K562 (cell line): ENCODE data around the gene MKS1. TPM values are rescaled to one million over a fixed set of nuclear protein-coding genes. Genes with fewer than 3 reads are reported as not detected.
A peak's percentile ranks its signal among the peaks of the same experiment; 100 is the strongest.

Source experiments
- BCOR ChIP-seq: fragments of 450-650 bp; IDR thresholded peaks from 2 replicates; pipeline ENCODE4 v1.6.1; 2016
- CAMTA2 ChIP-seq: fragments of 250-450 bp; sonication (Bioruptor Pico); conservative IDR thresholded peaks from 2 replicates; pipeline ENCODE4 v1.5.1; 2022
- CREB1 ChIP-seq, 2 experiments: sonication (generic) in 1 of 2; formaldehyde crosslinking in 1 of 2; IDR thresholded peaks; 2 replicates each; pipeline versions ENCODE4 v1.6.1 to v1.8.0; 2012 to 2022; ENCODE audit warnings: inconsistent platforms in 1 of 2, mild to moderate bottlenecking in 1 of 2, missing genetic modification reagents in 1 of 2, moderate library complexity in 1 of 2
- E2F3 ChIP-seq: fragments of 250-450 bp; sonication (Bioruptor Pico); IDR thresholded peaks from 2 replicates; pipeline ENCODE4 v1.4.0; 2020; ENCODE audit warnings: mild to moderate bottlenecking
- ELF2 ChIP-seq: fragments of 250-450 bp; sonication (Bioruptor Pico); IDR thresholded peaks from 2 replicates; pipeline ENCODE4 v1.5.0; 2021; ENCODE audit warnings: mild to moderate bottlenecking
- FOXK1 ChIP-seq: sonication (generic); formaldehyde crosslinking; IDR thresholded peaks from 2 replicates; pipeline ENCODE4 v1.8.0; 2022; ENCODE audit warnings: missing genetic modification reagents, mild to moderate bottlenecking, borderline replicate concordance
- KAT7 ChIP-seq: sonication (generic); formaldehyde crosslinking; IDR thresholded peaks from 2 replicates; pipeline ENCODE4 v1.8.0; 2022; ENCODE audit warnings: missing genetic modification reagents, mild to moderate bottlenecking, borderline replicate concordance
- LCOR ChIP-seq: sonication (generic); formaldehyde crosslinking; IDR thresholded peaks from 2 replicates; pipeline ENCODE4 v1.8.0; 2022; ENCODE audit warnings: mild to moderate bottlenecking, missing genetic modification reagents
- MEF2A ChIP-seq: IDR thresholded peaks from 2 replicates; pipeline ENCODE4 v1.6.1; 2011; ENCODE audit warnings: low read depth, mild to moderate bottlenecking, low read length, moderate library complexity; ENCODE audit not compliant: control insufficient read depth
- NCOA6 ChIP-seq: fragments of 450-650 bp; IDR thresholded peaks from 2 replicates; pipeline ENCODE4 v1.6.1; 2017; ENCODE audit warnings: mild to moderate bottlenecking
- NR2C1 ChIP-seq, 2 experiments: fragments of 450-650 bp; IDR thresholded peaks; 2 replicates each; pipeline ENCODE4 v1.6.1; 2017; ENCODE audit warnings: mild to moderate bottlenecking in 2 of 2, antibody characterized with exemption in 1 of 2, inconsistent platforms in 1 of 2, missing compliant biosample characterization in 1 of 2, missing genetic modification characterization in 1 of 2
- NUFIP1 ChIP-seq: fragments of 450-650 bp; IDR thresholded peaks from 2 replicates; pipeline ENCODE4 v1.6.1; 2018; ENCODE audit not compliant: partially characterized antibody
- RBM22 ChIP-seq: fragments of 200-400 bp; formaldehyde crosslinking; IDR thresholded peaks from 2 replicates; pipeline ENCODE4 v1.6.1; 2018; ENCODE audit warnings: low read length, low read depth; ENCODE audit not compliant: poor library complexity, severe bottlenecking
- SMAD4 ChIP-seq: fragments of 250-450 bp; sonication (Bioruptor Pico); conservative IDR thresholded peaks from 2 replicates; pipeline ENCODE4 v1.8.0; 2021; ENCODE audit warnings: inconsistent platforms, mild to moderate bottlenecking, moderate library complexity
- SMARCC2 ChIP-seq: fragments of 450-650 bp; IDR thresholded peaks from 2 replicates; pipeline ENCODE4 v1.6.1; 2017; ENCODE audit warnings: antibody characterized with exemption, moderate library complexity, mild to moderate bottlenecking, low read depth
- SMARCE1 ChIP-seq: fragments of 450-650 bp; IDR thresholded peaks from 2 replicates; pipeline ENCODE4 v1.7.1; 2016; ENCODE audit warnings: mild to moderate bottlenecking
- ZNF143 ChIP-seq: sonication (generic); formaldehyde crosslinking; IDR thresholded peaks from 2 replicates; pipeline ENCODE4 v1.9.0; 2022; ENCODE audit warnings: mild to moderate bottlenecking, missing genetic modification reagents
- ZNF224 ChIP-seq: sonication (generic); formaldehyde crosslinking; IDR thresholded peaks from 2 replicates; pipeline ENCODE4 v1.8.0; 2022; ENCODE audit warnings: mild to moderate bottlenecking, missing genetic modification reagents
- ZNF274 ChIP-seq: IDR thresholded peaks from 2 replicates; pipeline ENCODE4 v1.6.1; 2011; ENCODE audit warnings: low read depth, mild to moderate bottlenecking, low read length, moderate library complexity, borderline replicate concordance
- ZNF282 ChIP-seq: sonication (generic); formaldehyde crosslinking; IDR thresholded peaks from 2 replicates; pipeline ENCODE4 v1.8.1; 2023; ENCODE audit warnings: missing genetic modification reagents
- ZNF408 ChIP-seq: fragments of 250-450 bp; sonication (Bioruptor Pico); IDR thresholded peaks from 2 replicates; pipeline ENCODE4 v1.4.0; 2020; ENCODE audit warnings: low read depth, mild to moderate bottlenecking, moderate library complexity
- ZNF57 ChIP-seq: fragments of 450-650 bp; formaldehyde crosslinking; IDR thresholded peaks from 2 replicates; pipeline ENCODE4 v1.4.0; 2020; ENCODE audit warnings: mild to moderate bottlenecking, moderate library complexity
- polyA plus RNA-seq, 8 experiments: library from polyadenylated mRNA; depleted of rRNA in 4 of 8; stranded (reverse) in 5 of 8; unstranded in 3 of 8; fragments of >200 nt; fragmentation: Nextera tagmentation in 2 of 8; fragmentation: Illumina TruSeq in 1 of 8; extraction: Ambion mirVana in 2 of 8; extraction: Trizol in 1 of 8; gene quantifications; 2 replicates each; pipeline versions ENCODE4 v1.2.1 to v1.2.3, GENCODE V29; 2011 to 2014; ENCODE audit warnings: inconsistent platforms in 1 of 8, missing spikeins in 1 of 8
- total RNA-seq, 7 experiments: library from RNA; depleted of rRNA in 6 of 7; stranded (reverse); fragments of >200 nt in 6 of 7; fragmentation: Illumina TruSeq in 2 of 7; extraction: Trizol in 2 of 7; gene quantifications; 2 replicates each; pipeline versions ENCODE4 v1.2.1 to v1.2.3, GENCODE V29; 2011 to 2021; ENCODE audit warnings: low replicate concordance in 1 of 7
- TF ChIP-seq, protein P1 (sequence below): fragments of 250-450 bp; sonication (Bioruptor Pico); IDR thresholded peaks from 2 replicates; pipeline ENCODE4 v1.5.0; 2020; ENCODE audit warnings: mild to moderate bottlenecking
- TF ChIP-seq, protein P2 (sequence below): fragments of 250-450 bp; sonication (Bioruptor Pico); IDR thresholded peaks from 2 replicates; pipeline ENCODE4 v1.8.0; 2022; ENCODE audit warnings: inconsistent platforms
- TF ChIP-seq, protein P3 (sequence below), 2 experiments: fragments of 450-650 bp; conservative IDR thresholded peaks; 2 replicates each; pipeline ENCODE4 v1.6.1; 2017; ENCODE audit warnings: mild to moderate bottlenecking in 2 of 2, moderate library complexity in 2 of 2

The MKS1 gene
- total and polyA plus RNA-seq, 9 of the 15 experiments (the other 6 are each of a cell fraction or from before 2014, with no cell fraction given), result 16.3 to 31.0 (median 25.9) TPM

DNA sequence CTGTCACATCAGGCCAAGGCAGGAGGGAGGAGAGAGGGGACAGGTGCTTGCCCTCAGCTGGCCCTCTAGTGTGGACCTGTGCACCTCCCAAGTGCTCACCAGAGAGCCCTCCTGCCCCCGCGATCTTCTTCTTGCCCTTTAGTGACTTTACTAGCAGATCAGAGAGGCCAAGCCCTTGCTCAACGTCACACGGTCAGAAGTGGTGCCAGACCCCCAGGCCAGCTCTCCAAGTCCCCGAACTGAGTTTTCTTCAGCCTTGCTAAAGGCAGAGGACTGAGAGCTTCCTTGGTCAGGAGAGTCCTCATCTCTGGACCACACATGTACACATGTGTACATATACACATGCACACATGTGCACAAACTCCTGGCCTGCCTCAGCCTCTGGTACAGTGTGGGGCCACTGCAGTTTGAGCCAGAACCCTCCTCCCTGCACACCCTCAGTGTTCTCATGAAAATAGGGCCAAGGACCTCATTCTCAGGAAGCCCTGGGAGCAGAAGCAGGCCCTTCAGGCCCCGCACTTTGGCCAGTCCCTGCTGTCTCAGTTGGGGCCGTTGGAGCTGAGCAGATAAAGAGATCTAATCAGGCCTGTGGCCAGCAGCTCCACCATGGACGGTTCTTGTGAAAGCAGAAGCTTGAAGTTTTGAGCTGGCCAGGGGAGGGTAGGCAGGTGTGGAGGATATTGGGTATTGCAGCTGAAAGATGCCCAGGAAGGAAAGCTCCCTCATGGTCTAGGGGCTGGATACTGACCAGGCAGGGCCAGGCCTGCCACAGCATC, 33.9 kb downstream of the MKS1 start (continued):
- TF ChIP-seq, protein P1, sequence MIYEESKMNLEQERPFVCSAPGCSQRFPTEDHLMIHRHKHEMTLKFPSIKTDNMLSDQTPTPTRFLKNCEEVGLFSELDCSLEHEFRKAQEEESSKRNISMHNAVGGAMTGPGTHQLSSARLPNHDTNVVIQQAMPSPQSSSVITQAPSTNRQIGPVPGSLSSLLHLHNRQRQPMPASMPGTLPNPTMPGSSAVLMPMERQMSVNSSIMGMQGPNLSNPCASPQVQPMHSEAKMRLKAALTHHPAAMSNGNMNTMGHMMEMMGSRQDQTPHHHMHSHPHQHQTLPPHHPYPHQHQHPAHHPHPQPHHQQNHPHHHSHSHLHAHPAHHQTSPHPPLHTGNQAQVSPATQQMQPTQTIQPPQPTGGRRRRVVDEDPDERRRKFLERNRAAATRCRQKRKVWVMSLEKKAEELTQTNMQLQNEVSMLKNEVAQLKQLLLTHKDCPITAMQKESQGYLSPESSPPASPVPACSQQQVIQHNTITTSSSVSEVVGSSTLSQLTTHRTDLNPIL (CRISPR knock-in tag), result no peak
- TF ChIP-seq NR2C1 (IDR thresholded peaks at IDR 0.05) (no peak), NR2C1 (tag; IDR thresholded peaks at IDR 0.05) (no peak), SMARCE1 (peak; percentile 46; the same call in 1 of the 2 replicates), NUFIP1 (no peak), CREB1 (IDR thresholded peaks at IDR 0.05) (no peak), CREB1 (CRISPR knock-in tag; IDR thresholded peaks at IDR 0.05) (no peak), KAT7 (CRISPR knock-in tag) (no peak), ZNF282 (CRISPR knock-in tag) (no peak), SMAD4 (CRISPR knock-in tag) (peak; percentile 78), NCOA6 (no peak), ELF2 (CRISPR knock-in tag) (0 out of 2 replicates have a peak, but pooled peaks have one; percentile 16), RBM22 (no peak), CAMTA2 (CRISPR knock-in tag) (no peak), ZNF224 (CRISPR knock-in tag) (no peak), ZNF57 (no peak), E2F3 (CRISPR knock-in tag) (0 out of 2 replicates have a peak, but pooled peaks have one; percentile 17), MEF2A (no peak), BCOR (no peak), LCOR (CRISPR knock-in tag) (no peak), ZNF274 (no peak), ZNF143 (CRISPR knock-in tag) (no peak), ZNF408 (CRISPR knock-in tag) (no peak), FOXK1 (CRISPR knock-in tag) (no peak), SMARCC2 (no peak)
- TF ChIP-seq, protein P2, sequence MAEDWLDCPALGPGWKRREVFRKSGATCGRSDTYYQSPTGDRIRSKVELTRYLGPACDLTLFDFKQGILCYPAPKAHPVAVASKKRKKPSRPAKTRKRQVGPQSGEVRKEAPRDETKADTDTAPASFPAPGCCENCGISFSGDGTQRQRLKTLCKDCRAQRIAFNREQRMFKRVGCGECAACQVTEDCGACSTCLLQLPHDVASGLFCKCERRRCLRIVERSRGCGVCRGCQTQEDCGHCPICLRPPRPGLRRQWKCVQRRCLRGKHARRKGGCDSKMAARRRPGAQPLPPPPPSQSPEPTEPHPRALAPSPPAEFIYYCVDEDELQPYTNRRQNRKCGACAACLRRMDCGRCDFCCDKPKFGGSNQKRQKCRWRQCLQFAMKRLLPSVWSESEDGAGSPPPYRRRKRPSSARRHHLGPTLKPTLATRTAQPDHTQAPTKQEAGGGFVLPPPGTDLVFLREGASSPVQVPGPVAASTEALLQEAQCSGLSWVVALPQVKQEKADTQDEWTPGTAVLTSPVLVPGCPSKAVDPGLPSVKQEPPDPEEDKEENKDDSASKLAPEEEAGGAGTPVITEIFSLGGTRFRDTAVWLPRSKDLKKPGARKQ (CRISPR knock-in tag), result no peak
- TF ChIP-seq, protein P3, sequence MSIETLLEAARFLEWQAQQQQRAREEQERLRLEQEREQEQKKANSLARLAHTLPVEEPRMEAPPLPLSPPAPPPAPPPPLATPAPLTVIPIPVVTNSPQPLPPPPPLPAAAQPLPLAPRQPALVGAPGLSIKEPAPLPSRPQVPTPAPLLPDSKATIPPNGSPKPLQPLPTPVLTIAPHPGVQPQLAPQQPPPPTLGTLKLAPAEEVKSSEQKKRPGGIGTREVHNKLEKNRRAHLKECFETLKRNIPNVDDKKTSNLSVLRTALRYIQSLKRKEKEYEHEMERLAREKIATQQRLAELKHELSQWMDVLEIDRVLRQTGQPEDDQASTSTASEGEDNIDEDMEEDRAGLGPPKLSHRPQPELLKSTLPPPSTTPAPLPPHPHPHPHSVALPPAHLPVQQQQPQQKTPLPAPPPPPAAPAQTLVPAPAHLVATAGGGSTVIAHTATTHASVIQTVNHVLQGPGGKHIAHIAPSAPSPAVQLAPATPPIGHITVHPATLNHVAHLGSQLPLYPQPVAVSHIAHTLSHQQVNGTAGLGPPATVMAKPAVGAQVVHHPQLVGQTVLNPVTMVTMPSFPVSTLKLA (conservative IDR thresholded peaks at IDR 0.05), result no peak
